Spleen (tissue), 11 donors: ENCODE data around the gene RSPO1. TPM values are rescaled to one million over a fixed set of nuclear protein-coding genes. Genes with fewer than 3 reads are reported as not detected.

Experiments
- DNase-seq: peaks from one replicate; pipeline ENCODE4 v3.0.0-alpha.2; 2020
- H3K27ac ChIP-seq, 8 donors: fragments of 200-600 bp; sonication (generic) in 7 of 8; 1 replicate in 4 of 8; 2 replicates in 4 of 8; pipeline versions ENCODE4 v1.5.0 to v1.8.0; 2016 to 2021; ENCODE audit warnings: inconsistent platforms in 4 of 8, mild to moderate bottlenecking in 4 of 8, moderate library complexity in 1 of 8
- H3K27me3 ChIP-seq, 7 donors: fragments of 200-600 bp; sonication (generic) in 6 of 7; replicated peaks in 1 of 7; 1 replicate in 4 of 7; 2 replicates in 3 of 7; pipeline versions ENCODE4 v1.5.0 to v1.8.0; 2016 to 2021; ENCODE audit warnings: inconsistent platforms in 3 of 7, mild to moderate bottlenecking in 1 of 7
- H3K36me3 ChIP-seq, 6 donors: fragments of 200-600 bp; sonication (generic) in 5 of 6; 1 replicate in 4 of 6; 2 replicates in 2 of 6; pipeline versions ENCODE4 v1.5.0 to v1.8.0; 2016 to 2021; ENCODE audit warnings: inconsistent platforms in 2 of 6
- H3K4me1 ChIP-seq, 6 donors: fragments of 200-600 bp; sonication (generic) in 5 of 6; 1 replicate in 3 of 6; 2 replicates in 3 of 6; pipeline versions ENCODE4 v1.5.0 to v1.8.0; 2016 to 2021; ENCODE audit warnings: inconsistent platforms in 3 of 6
- H3K4me3 ChIP-seq, 8 donors: fragments of 200-600 bp; sonication (generic) in 7 of 8; 1 replicate in 4 of 8; 2 replicates in 4 of 8; pipeline versions ENCODE4 v1.5.0 to v1.8.0; 2016 to 2021; ENCODE audit warnings: inconsistent platforms in 4 of 8, mild to moderate bottlenecking in 4 of 8, moderate library complexity in 2 of 8
- H3K9me3 ChIP-seq, 8 donors: fragments of 200-600 bp; sonication (generic) in 7 of 8; 1 replicate in 4 of 8; 2 replicates in 4 of 8; pipeline versions ENCODE4 v1.5.0 to v1.8.0; 2016 to 2021; ENCODE audit warnings: inconsistent platforms in 4 of 8
- CTCF ChIP-seq, 11 experiments: fragments of 200-600 bp in 7 of 11; fragments of 450-650 bp in 4 of 11; sonication (generic) in 4 of 11; IDR thresholded peaks in 8 of 11; conservative IDR thresholded peaks in 3 of 11; 1 replicate in 7 of 11; 2 replicates in 4 of 11; pipeline versions ENCODE4 v1.4.0 to v1.8.0; 2016 to 2021; ENCODE audit warnings: antibody characterized with exemption in 11 of 11, inconsistent platforms in 4 of 11, mild to moderate bottlenecking in 1 of 11
- POLR2A ChIP-seq, 3 donors: fragments of 450-650 bp; IDR thresholded peaks; one replicate each; pipeline ENCODE4 v1.5.1; 2017; ENCODE audit warnings: antibody characterized with exemption in 3 of 3, mild to moderate bottlenecking in 1 of 3
- POLR2AphosphoS5 ChIP-seq, 3 donors: sonication (generic); formaldehyde crosslinking; IDR thresholded peaks; one replicate each; pipeline ENCODE4 v1.5.1; 2017; ENCODE audit warnings: antibody characterized with exemption in 3 of 3
- WGBS, 5 donors: extraction: QIAGEN DNeasy Blood & Tissue Kit in 3 of 5; methylation state at CpG; one replicate each; pipeline versions ENCODE4 v1.1.5 to v1.1.7; 2013 to 2018; 5-methylcytosine and 5-hydroxymethylcytosine counted together
- intact Hi-C: fragments of 100-400 bp; cut with DNase I; formaldehyde crosslinking; loops from one replicate; pipeline ENCODE4 v1.15.0; 2023; ENCODE audit warnings: low total_unique reads
- polyA plus RNA-seq, 3 donors: library from polyadenylated mRNA; stranded (reverse); fragments of 200-250 nt; gene quantifications; one replicate each; pipeline ENCODE4 v1.2.1, GENCODE V29; 2013
- total RNA-seq, 7 donors: library from RNA; depleted of rRNA in 3 of 7; stranded (reverse); fragments of >200 nt in 3 of 7; fragmentation: NEBNext Ultra II Directional in 4 of 7; extraction: Animal tissue kit (Norgen Biotek cat#: 25700) in 4 of 7; gene quantifications; one replicate each; pipeline versions ENCODE4 v1.1.0 to v1.2.1, GENCODE V29; 2016 to 2021
- donor health status: healthy with polysubstance abuse.
- donor health status: DM: no; HTN: no; CAD: no; lungs with moderate emphysema.
- donor health status: DM: no; HTN: no; CAD: no.
- donor health status: Bipolar disorder and iron deficiency.
- donor health status: healthy.
- donor health status: DM: no; HTN: no; CAD: no.
- donor health status: DM: yes; HTN: yes; CAD: no.

Gene RSPO1
- total and polyA plus RNA-seq, 10 donors: 0.20 to 1.0 (median 0.48) TPM; not detected in 1

- no peak overlapping the region for H3K4me3 ChIP-seq
- DNase-seq: no peak
- H3K27me3 ChIP-seq: no peaks in the 10 kb centered on the region
- H3K27ac ChIP-seq: no peak overlapping the region
- no peaks in the 10 kb centered on the region for H3K9me3 ChIP-seq
- H3K4me1 ChIP-seq: no peaks in the 10 kb centered on the region
- intact Hi-C loops: no loop called here
- TF ChIP-seq CTCF (IDR thresholded peaks at IDR 0.05 in 8 of 11, conservative IDR thresholded peaks at IDR 0.05 in 3 of 11) (no peak), POLR2A (IDR thresholded peaks at IDR 0.05) (no peak), POLR2AphosphoS5 (IDR thresholded peaks at IDR 0.05) (no peak)
- H3K36me3 ChIP-seq: peaks cover 8 to 80% (median 54%) of the 10 kb centered on the region in 6 donors
Observed at GRCh38 chr1:37564892-37565291, 69.8 kb downstream of the RSPO1 start.

- H3K9me3 ChIP-seq: no peaks in the 10 kb centered on the region
- H3K4me3 ChIP-seq: no peak overlapping the region
- WGBS, 5 donors: 93 to 100% (median 97%) methylated on average over 1 of the region's 1 CpG
- no peak for DNase-seq
- intact Hi-C loops: no loop called here
- H3K27me3 ChIP-seq: no peaks in the 10 kb centered on the region
- TF ChIP-seq CTCF (IDR thresholded peaks at IDR 0.05 in 8 of 11, conservative IDR thresholded peaks at IDR 0.05 in 3 of 11) (no peak), POLR2A (IDR thresholded peaks at IDR 0.05) (no peak), POLR2AphosphoS5 (IDR thresholded peaks at IDR 0.05) (no peak)
- peaks cover 8 to 61% (median 38%) of the 10 kb centered on the region in 6 donors for H3K36me3 ChIP-seq
- no peaks in the 10 kb centered on the region for H3K4me1 ChIP-seq
- no peak overlapping the region for H3K27ac ChIP-seq
Observed at GRCh38 chr1:37562984-37563383, 71.7 kb downstream of the RSPO1 start.

Other genes with a start within 250 kb of the RSPO1 start
- 10 to 100 TPM; 18.0 to 33.1 (median 21.3) TPM for gene ZC3H12A, start 160.3 kb downstream of the RSPO1 start, total RNA-seq
- 10 to 100 TPM in 2 of 3 donors, 1 to 10 TPM in 1; 9.7 to 12.8 (median 11.3) TPM for gene ZC3H12A, start 160.3 kb downstream of the RSPO1 start, polyA plus RNA-seq
- 10 to 100 TPM; 39.5 to 69.0 (median 51.1) TPM for gene MEAF6, start 120.1 kb downstream of the RSPO1 start, total RNA-seq
- gene MEAF6, start 120.1 kb downstream of the RSPO1 start, polyA plus RNA-seq: 10 to 100 TPM; 56.5 to 59.8 (median 57.7) TPM
- 10 to 100 TPM; 18.7 to 26.6 (median 20.7) TPM for gene SNIP1, start 80.6 kb downstream of the RSPO1 start, total RNA-seq
- 1 to 10 TPM; 4.3 to 6.6 (median 6.0) TPM for gene SNIP1, start 80.6 kb downstream of the RSPO1 start, polyA plus RNA-seq
- 1 to 10 TPM in 6 of 7 donors, under 1 TPM in 1; 0.98 to 2.6 (median 1.7) TPM for gene DNALI1, start 78.0 kb downstream of the RSPO1 start, total RNA-seq
- gene DNALI1, start 78.0 kb downstream of the RSPO1 start, polyA plus RNA-seq: 1 to 10 TPM; 1.2 to 2.2 (median 1.5) TPM
- 10 to 100 TPM; 28.9 to 58.0 (median 34.8) TPM for gene GNL2, start 39.0 kb downstream of the RSPO1 start, total RNA-seq
- gene GNL2, start 39.0 kb downstream of the RSPO1 start, polyA plus RNA-seq: 10 to 100 TPM; 31.8 to 49.2 (median 41.8) TPM
- gene CDCA8, start 57.6 kb upstream of the RSPO1 start, total RNA-seq: 1 to 10 TPM; 1.2 to 8.2 (median 4.3) TPM
- 1 to 10 TPM; 1.5 to 7.7 (median 3.9) TPM for gene CDCA8, start 57.6 kb upstream of the RSPO1 start, polyA plus RNA-seq
- gene EPHA10, start 130.2 kb upstream of the RSPO1 start, total RNA-seq: under 1 TPM in 4 of 7 donors, not detected in 3; 0.07 to 0.43 (median 0.26) TPM
- gene EPHA10, start 130.2 kb upstream of the RSPO1 start, polyA plus RNA-seq: under 1 TPM; 0.02 to 0.10 (median 0.02) TPM
- gene MANEAL, start 159.0 kb upstream of the RSPO1 start, total RNA-seq: 1 to 10 TPM; 1.8 to 9.2 (median 3.1) TPM
- gene MANEAL, start 159.0 kb upstream of the RSPO1 start, polyA plus RNA-seq: 1 to 10 TPM; 1.4 to 2.3 (median 1.8) TPM
- gene C1orf122, start 172.9 kb upstream of the RSPO1 start, total RNA-seq: 10 to 100 TPM; 15.9 to 31.1 (median 19.5) TPM
- 10 to 100 TPM; 18.1 to 38.5 (median 23.1) TPM for gene C1orf122, start 172.9 kb upstream of the RSPO1 start, polyA plus RNA-seq
- gene YRDC, start 173.3 kb upstream of the RSPO1 start, total RNA-seq: 10 to 100 TPM in 5 of 7 donors, 1 to 10 TPM in 2; 8.0 to 13.4 (median 10.9) TPM
- gene YRDC, start 173.3 kb upstream of the RSPO1 start, polyA plus RNA-seq: 10 to 100 TPM in 1 of 3 donors, 1 to 10 TPM in 2; 7.5 to 12.2 (median 9.9) TPM
- 10 to 100 TPM in 6 of 7 donors, 1 to 10 TPM in 1; 9.3 to 49.8 (median 26.6) TPM for gene MTF1, start 224.7 kb upstream of the RSPO1 start, total RNA-seq
- 1 to 10 TPM; 1.3 to 3.1 (median 1.5) TPM for gene MTF1, start 224.7 kb upstream of the RSPO1 start, polyA plus RNA-seq